ENCODE results near the gene MARCHF11.

- TF ChIP-seq EZH2 (IDR thresholded peaks at IDR 0.05; ENCODE audit: borderline replicate concordance, insufficient read depth, low read depth, low read length, poor library complexity, severe bottlenecking) (no peak), CTCF (IDR thresholded peaks at IDR 0.05) (no peak)
These were observed 20.0 kb downstream of the MARCHF11 start for GRCh38 chr5:16159636-16160035.
